HG03521 (cell line): ENCODE measurements around the gene PCSK6.
"Not testable (repeated sequence)": the region's sequence is repeated elsewhere in the genome, so short reads cannot be mapped to it uniquely, and the experiment has no call there.

Source experiments
- ATAC-seq: cut with Tn5 transposase; IDR thresholded peaks from one replicate; pipeline ENCODE4 v1.9.1; 2021; ENCODE audit warnings: mild to moderate bottlenecking, moderate library complexity; ENCODE audit not compliant: unreplicated experiment

PCSK6 gene

GRCh38 chr15:101463696-101464095 is 25.8 kb downstream of the PCSK6 start:
- ATAC-seq, result not testable (repeated sequence)

DNA sequence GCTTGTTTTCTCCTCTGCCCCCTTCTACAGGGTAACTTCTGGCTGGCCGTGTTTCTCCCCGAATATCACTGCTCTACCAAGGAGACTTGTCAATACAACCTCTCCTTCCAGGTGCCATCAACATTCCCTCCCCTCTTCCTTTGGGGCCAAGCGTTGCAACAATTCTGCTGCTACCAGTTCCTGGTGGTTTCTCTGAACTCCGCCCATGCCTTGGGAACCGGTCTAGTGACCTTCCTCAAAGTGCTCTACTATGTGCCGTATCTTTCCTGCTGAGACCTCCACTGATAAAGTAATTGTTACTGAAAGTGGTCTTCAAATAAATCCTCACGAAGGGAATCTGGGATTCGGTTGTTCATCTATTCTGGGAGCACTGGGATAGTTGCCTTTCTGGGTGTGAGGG is 26.2 kb downstream of the PCSK6 start:
- ATAC-seq, result no peak

GRCh38 chr15:101461097-101461496 is 28.4 kb downstream of the PCSK6 start:
- ATAC-seq, result no peak

DNA sequence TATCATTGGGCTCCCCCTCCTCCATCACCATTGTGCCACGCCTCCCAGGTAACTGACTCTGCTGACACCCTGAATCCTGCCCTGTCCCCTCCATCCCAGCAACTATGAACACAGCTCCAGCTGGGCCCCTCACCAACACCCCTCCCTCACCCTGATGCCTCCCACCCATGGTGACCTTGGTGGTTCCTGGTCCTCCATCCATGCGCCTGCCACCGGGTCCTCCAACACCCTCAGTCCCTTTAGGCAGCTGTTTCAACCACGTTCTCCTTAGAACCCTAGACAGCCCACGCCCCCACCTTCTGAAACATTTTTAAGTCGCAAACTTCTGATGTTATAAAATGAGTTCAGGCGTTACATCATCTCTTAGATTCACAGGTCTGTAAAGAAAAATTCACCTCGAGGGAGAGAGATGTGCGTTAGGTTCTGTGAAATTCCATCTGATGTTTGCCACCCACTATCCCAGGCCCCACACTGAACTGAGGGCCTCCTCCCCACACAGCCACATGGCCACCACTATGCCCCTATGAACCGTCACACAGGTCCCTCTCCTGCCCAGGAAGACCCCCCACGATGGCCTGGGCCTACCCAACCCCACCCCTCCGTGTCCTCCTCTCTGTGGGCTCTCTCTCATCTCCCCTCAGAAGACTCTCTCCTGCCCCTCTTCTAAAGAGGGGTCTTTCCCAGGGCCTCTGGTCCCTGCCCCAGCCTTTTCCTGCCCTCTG is 29.8 kb downstream of the PCSK6 start:
- no peak for ATAC-seq

DNA sequence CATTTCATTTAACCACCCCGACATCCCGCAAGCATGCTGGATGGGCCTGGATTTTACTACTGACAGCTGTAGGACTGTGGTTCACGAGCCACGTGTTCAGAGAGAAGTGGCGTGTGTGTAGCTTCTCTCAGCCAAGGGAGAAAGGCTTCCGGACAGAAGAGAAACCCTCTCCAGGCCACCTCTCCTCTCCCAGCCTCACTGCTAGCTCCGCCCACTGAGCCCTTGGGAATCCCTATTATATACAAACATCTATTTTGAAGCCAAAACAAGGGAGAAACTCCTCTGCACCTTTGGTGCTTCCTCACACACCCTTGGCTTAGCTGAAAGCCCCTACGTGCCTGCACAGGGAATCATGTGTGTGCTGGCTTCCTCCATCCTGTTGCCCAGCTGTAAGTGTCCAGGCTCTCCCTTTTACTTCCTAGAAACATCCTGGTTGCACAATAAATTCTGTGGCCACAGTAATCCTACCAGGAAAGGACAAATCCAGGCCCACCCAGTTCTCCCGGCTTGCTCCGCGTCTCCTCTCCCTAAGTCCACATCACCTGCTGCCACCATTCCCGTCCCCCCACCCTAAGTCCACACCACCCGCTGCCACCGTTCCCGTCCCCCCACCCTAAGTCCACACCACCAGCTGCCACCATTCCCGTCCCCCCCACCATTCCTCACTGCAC is 30.5 kb downstream of the PCSK6 start:
- ATAC-seq, result no peak

GRCh38 chr15:101458158-101458900 is 31.2 kb downstream of the PCSK6 start:
- no peak for ATAC-seq

DNA sequence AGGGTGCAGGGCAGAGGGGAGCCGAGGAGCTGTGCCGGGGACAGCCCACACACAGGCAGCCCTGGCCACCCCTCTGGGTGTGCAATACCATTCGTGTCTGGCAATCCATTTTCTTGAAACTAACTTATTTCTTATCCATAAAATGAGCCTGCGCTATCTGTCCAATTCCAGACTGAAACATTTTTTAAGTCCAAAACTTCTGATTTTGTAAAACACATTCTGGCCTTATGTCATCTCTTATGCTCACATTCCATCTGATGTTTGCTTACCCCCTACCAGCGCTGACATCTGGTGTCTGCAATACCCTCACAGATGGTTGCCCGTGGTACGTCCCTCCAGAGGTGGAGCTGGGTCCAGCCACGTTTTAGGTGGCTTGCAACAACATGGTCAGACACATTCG is 31.8 kb downstream of the PCSK6 start:
- ATAC-seq, result no peak

DNA sequence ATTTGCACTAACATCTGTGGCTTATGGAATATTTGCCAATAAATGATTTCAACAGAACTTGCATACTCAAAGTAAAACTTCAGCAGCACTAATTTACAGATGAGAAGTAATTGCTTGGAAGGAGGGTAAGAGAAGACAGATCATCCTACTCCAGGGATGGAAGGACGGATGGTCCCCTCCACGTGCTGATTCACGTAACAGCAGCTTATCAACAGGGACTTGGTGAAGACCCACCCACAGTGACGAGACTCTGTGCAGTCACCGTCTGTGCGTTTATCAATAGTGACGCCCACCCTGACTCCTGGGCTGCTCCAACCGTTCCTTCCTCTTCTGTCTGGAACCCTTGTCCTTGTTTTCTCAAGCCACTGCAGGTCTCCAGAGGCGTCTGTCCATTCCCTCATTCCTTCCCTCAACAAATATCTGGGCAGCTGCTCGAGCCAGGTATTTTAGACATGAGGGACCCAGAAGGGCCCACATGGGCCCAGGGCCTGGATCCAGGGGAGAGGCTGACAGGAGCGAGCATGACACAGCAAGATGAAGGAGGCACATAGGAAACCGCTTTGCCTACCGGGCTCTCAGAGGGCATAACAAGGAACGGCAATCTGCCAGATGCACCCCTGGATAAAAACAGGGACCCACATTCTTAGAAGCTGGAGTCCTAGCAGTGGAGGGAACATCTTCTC is 33.3 kb downstream of the PCSK6 start:
- no peak for ATAC-seq

DNA sequence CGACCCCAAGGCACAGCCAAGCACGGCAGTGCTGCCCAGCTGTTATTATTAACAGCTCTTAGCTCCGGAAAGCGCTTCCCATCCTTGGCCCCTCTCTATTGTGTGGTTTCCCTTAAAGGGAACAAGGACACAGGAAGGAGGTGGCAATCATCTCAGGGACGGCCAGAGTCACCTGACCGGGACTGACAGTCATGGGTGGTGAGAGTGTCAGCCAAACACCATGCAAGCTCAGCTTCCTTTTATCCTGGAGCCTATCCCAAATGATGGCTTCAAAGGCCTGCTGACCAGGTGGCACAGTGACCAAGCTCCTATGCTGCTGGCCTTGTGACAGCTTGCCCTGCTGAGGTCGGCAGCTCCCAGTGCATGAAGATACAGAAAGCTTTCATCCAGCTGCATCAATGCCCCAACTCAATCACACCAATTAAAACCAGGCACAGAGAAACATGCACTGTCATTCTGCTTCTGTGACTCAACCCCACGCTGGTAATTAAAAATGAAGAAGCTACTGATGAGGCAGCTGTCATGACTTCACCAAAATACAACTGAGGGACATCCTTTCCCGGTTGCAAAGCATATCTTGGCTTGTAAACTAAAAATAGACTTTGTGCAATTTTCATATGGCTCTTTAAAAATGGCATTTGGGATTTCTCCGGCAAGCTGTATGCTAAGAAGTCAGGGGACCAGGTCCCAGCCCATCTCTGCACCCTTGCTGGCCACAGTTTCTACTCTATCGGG is 34.0 kb downstream of the PCSK6 start:
- no peak for ATAC-seq

DNA sequence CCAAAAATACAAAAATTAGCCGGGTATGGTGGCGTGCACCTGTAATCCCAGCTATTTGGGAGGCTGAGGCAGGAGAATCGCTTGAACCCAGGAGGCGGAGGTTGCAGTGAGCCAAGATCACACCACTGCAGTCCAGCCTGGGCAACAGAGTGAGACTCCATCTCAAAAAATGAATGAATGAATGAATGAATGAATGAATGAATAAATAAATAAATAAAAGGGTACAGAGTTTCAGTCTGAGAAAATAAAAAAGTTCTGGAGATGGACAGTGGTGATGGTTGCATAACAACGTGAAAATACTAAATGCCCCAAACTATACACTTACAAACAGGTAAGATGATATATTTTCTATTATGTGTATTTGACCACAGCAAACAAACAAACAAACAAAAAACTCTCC is 34.7 kb downstream of the PCSK6 start:
- ATAC-seq, result not testable (repeated sequence)

GRCh38 chr15:101454365-101454764 is 35.1 kb downstream of the PCSK6 start:
- ATAC-seq, result no peak

- ATAC-seq, result no peak
Measured at GRCh38 chr15:101453123-101454120, 36.1 kb downstream of the PCSK6 start.

DNA sequence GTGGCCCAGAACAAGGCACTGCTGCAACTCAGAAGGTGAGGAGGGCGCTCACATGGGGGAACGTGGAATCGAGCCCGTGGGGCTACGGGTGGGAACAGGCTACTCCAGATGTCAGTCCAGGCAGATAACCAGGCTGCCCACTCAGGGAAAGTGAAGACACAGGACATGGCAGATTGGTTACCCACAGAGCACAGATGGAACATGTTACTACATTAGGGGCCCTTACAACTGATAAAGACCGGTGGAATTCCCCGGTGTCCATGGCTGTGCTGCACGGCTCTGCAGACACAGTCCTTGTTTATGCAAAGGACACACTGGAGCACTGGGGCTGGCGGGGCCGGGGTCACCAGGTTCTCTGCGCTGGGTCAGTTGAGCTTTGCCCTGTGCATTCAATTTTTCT is 36.9 kb downstream of the PCSK6 start:
- no peak for ATAC-seq

DNA sequence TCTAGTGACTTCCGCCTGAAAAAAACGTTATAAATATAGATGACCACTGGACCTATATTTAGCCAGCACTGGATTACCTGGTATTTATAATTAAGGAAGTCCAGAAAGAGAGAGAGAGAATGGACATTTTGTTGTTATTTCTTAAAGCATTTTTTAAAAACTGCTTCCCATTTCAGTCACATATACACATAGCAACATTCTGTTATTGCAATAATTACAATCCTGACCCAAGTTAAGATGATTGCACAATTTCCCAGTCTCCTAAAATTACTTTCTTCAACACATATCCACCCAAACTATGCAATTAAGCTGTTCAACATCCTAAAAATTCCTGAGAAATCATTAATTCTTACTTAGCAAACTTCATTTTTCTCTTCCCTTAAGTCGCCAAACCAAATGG is 37.7 kb downstream of the PCSK6 start:
- no peak for ATAC-seq

DNA sequence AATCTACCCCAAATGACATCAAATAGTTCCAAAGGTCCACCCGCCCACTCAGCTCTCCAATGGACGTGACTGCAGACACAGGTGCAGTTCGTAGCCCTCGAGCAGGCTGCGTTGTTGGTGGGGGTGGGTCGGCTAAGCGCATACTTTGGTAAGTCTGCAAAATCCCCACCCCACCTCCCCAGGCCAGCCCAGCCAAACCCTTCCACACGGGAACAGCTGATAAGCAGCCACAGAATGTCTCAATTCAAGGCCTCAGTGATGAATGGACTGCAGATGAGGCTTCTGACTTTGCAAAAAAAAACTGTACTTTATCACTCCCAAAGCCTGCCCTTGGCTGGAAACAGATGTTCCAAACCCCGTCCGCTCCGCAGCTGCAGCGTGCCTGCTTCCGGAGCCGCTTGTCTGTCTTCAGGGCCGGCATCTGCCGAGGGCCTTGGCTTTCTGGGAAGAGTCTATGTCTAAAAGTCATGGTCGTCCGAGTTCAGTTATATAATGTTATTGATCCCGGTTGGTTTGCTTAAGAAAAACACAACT is 38.2 kb downstream of the PCSK6 start:
- no peak for ATAC-seq

GRCh38 chr15:101450403-101451265 is 38.9 kb downstream of the PCSK6 start:
- ATAC-seq, result no peak

DNA sequence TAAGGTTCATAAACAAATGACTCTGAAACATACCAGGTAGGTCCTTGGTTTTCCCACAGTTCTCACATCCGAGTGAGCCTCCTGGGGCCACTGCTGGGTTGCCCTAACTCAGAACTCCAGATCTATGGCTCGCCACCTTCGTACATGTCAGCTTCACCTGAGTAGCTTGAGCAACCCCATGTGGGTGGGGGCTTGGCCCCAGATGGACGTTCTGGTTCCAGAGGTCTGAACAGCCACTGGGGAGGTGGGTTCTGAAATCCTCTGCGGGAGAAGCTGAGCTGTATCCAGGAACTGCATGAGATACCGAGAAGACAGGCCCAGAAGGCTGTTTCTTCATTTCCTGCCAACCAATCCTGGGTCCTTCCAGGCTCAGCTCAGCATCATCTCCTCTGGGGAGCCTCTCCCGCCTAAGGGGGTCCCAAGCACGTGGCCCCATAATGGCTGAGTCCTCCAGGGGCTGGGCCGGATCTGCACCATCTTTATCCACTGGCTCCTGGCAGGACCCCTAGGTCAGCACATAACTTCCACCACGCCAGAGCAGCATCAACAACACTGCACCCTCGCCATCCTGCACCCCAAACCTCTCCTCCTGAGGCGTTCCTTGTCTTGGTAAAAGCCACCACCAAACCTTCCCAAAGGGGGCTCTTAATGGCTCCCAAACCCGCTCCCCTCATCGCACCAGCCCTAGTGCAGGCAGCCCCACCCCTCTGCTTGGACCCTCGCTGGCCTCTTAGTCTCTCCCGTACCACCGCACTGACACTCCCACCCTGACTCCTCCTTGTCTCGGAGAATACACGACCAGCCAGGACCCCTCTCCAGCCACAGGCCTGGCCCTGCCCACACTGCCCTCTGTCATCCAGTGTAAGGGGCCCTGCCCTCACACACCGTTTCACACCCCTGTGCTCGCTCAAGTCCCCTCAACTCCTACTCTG is 39.8 kb downstream of the PCSK6 start:
- ATAC-seq, result no peak
